ENCODE results near the gene LRRC49. TPM values are rescaled to one million over a fixed set of nuclear protein-coding genes. Genes with fewer than 3 reads are reported as not detected.
A peak's percentile ranks its signal among the peaks of the same experiment; 100 is the strongest.

LRRC49 gene
- total and polyA plus RNA-seq, 2 of the 4 experiments (the other 2 are of a cell fraction): 8.6 to 16.8 TPM

DNA sequence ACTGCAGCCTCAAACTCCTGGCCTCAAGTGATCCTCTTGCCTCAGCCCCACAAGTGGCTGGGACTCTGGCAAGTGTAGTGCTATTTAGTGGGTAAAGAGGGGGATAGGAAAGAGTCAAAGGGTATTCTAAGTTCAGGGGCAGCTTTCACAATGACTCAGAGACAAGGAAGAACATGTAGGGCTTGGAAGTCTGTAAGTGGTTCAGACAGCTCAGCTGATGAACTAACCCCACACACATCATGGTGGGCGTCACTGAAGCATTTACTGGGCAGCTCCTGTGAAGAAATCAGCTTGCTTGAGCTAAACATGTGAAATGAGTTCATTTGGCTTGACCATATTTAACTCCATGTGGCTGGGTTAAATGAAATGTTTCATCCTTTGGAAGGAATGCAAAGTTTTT lies 188.1 kb downstream of the LRRC49 start:
- H3K4ac ChIP-seq (ENCODE audit: low read depth, low read length): peak overlapping the region; percentile 84; the same call in 1 of the 2 replicates
- H4K91ac ChIP-seq (ENCODE audit: insufficient read depth, low read depth, low read length): peak overlapping the region; percentile 79; the same call in 1 of the 2 replicates
- H4K5ac ChIP-seq (ENCODE audit: low read depth, low read length): peak overlapping the region; percentile 14; the same call in 1 of the 2 replicates
- peak overlapping the region; percentile 38 for H3K27ac ChIP-seq (ENCODE audit: insufficient read depth, low read length)
- H2AFZ ChIP-seq (replicated peaks; ENCODE audit: low read length, poor library complexity): no peak overlapping the region
- 0 out of 2 replicates have a peak overlapping the region, but pooled peaks have one; percentile 81 for H2AK5ac ChIP-seq (ENCODE audit: low read depth, low read length)
- peak overlapping the region; percentile 73; the same call in 1 of the 2 replicates for H2BK120ac ChIP-seq (ENCODE audit: low read depth, low read length)
- TF ChIP-seq, protein P1, sequence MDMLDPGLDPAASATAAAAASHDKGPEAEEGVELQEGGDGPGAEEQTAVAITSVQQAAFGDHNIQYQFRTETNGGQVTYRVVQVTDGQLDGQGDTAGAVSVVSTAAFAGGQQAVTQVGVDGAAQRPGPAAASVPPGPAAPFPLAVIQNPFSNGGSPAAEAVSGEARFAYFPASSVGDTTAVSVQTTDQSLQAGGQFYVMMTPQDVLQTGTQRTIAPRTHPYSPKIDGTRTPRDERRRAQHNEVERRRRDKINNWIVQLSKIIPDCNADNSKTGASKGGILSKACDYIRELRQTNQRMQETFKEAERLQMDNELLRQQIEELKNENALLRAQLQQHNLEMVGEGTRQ (IDR thresholded peaks at IDR 0.05; ENCODE audit: low read depth, low read length): peak; percentile 90
- TF ChIP-seq POLR2A (IDR thresholded peaks at IDR 0.05; ENCODE audit: low read depth, low read length): no peak
- TF ChIP-seq CEBPB (IDR thresholded peaks at IDR 0.05; ENCODE audit: low read depth, low read length): peak; percentile 78
- no peaks in the 10 kb centered on the region for H3K79me1 ChIP-seq (ENCODE audit: low read depth in 1 of 2, low read length in 2 of 2)
- peak overlapping the region; percentile 53; the same call in 1 of the 2 replicates for H3K23ac ChIP-seq (ENCODE audit: low read depth, low read length)
- CTCF ChIA-PET: interaction anchor here (1.1 kb wide), 1 partner anchor 69 kb away, joined by 3 read pairs; no protein-coding TSS in a partner anchor
- no peaks in the 10 kb centered on the region for H3K36me3 ChIP-seq (ENCODE audit: control insufficient read depth, insufficient read depth, low read length)
- peak overlapping the region; percentile 66 for H2BK20ac ChIP-seq (ENCODE audit: low read depth, low read length)
- POLR2A ChIA-PET (ENCODE audit: unreplicated experiment): interaction anchor here (0.6 kb wide), 1 partner anchor 214 kb away, joined by 3 read pairs; no protein-coding TSS in a partner anchor
- peak overlapping the region; percentile 23 to 78 for H4K8ac ChIP-seq (ENCODE audit: low read depth in 2 of 2, low read length in 2 of 2)
- no peaks in the 10 kb centered on the region for H3K9me3 ChIP-seq (ENCODE audit: control insufficient read depth, insufficient read depth, low read length)
- H3K4me2 ChIP-seq (ENCODE audit: low read depth, low read length): no peak overlapping the region
- H3K4me3 ChIP-seq (ENCODE audit: insufficient read depth, low read depth, low read length): no peak overlapping the region
- no peak overlapping the region for H3K9ac ChIP-seq (ENCODE audit: low read depth, low read length)
- peaks cover 15% of the 10 kb centered on the region for H3K4me1 ChIP-seq (ENCODE audit: control insufficient read depth, insufficient read depth, low read length)
- in situ Hi-C loops (cut with MboI; ENCODE audit: low sequenced_read_pairs) (no loop called here), dilution Hi-C loops (cut with HindIII; ENCODE audit: low sequenced_read_pairs, unreplicated experiment) (no loop called here), intact Hi-C loops (cut with micrococcal nuclease) (loop anchor here (5.0 kb wide), 1 partner anchor 38 kb away; no protein-coding TSS in a partner anchor)
- peak; percentile 96 for DNase-seq
- H2BK15ac ChIP-seq (ENCODE audit: low read depth, low read length): peak overlapping the region; percentile 46; the same call in 1 of the 3 replicates
- peak overlapping the region; percentile 34 for H3K14ac ChIP-seq (replicated peaks; ENCODE audit: low read depth, low read length)
- no peak overlapping the region for H2AK9ac ChIP-seq (replicated peaks; ENCODE audit: low read depth, low read length, poor library complexity)
- WGBS, 2 experiments (ENCODE audit: extremely low coverage in 2 of 2, insufficient read length in 1 of 2): no CpG with 5 or more reads among the region's 1 CpG
- no peak overlapping the region for H3K56ac ChIP-seq (ENCODE audit: extremely low read depth, insufficient read depth, low read length)
- H3K9me1 ChIP-seq (ENCODE audit: insufficient read depth, low read length): peaks cover 9% of the 10 kb centered on the region
- no peaks in the 10 kb centered on the region for H3K27me3 ChIP-seq (ENCODE audit: control insufficient read depth, insufficient read depth, low read length)
- peak; percentile 89 for ATAC-seq (ENCODE audit: low read depth)
- peak overlapping the region; percentile 76 for H2BK5ac ChIP-seq (ENCODE audit: low read depth, low read length, poor library complexity, severe bottlenecking)
- BruUV-seq (replicated peaks): no TSS peak
- peak overlapping the region; percentile 10; the same call in 1 of the 2 replicates for H3K18ac ChIP-seq (ENCODE audit: low read depth, low read length)
- no peaks in the 10 kb centered on the region for H4K20me1 ChIP-seq (ENCODE audit: insufficient read depth, low read length)

All from IMR-90 (cell line).